Heart left ventricle (tissue), 16 donors: ENCODE measurements around the gene LYPD4. TPM values are rescaled to one million over a fixed set of nuclear protein-coding genes. Genes with fewer than 3 reads are reported as not detected.

Experiments
- ATAC-seq, 4 donors: fragments of 200-7000 bp; cut with Tn5 transposase; one replicate each; pipeline ENCODE4 v1.9.1; 2020 to 2022; ENCODE audit warnings: moderate library complexity in 4 of 4, mild to moderate bottlenecking in 3 of 4, moderate number of reproducible peaks in 1 of 4
- DNase-seq, 5 donors: peaks; one replicate each; pipeline ENCODE4 v3.0.0-alpha.2; 2020
- H3K27ac ChIP-seq, 12 donors: fragments of 200-600 bp; sonication (generic) in 4 of 12; one replicate each; pipeline versions ENCODE4 v1.5.0 to v1.8.0; 2016 to 2022; ENCODE audit warnings: mild to moderate bottlenecking in 2 of 12
- H3K27me3 ChIP-seq, 9 donors: fragments of 200-600 bp; sonication (generic) in 2 of 9; one replicate each; pipeline versions ENCODE4 v1.5.1 to v1.8.0; 2016 to 2022; ENCODE audit warnings: mild to moderate bottlenecking in 3 of 9
- H3K36me3 ChIP-seq, 9 donors: fragments of 200-600 bp; sonication (generic) in 2 of 9; one replicate each; pipeline versions ENCODE4 v1.5.0 to v1.8.0; 2018 to 2022; ENCODE audit warnings: mild to moderate bottlenecking in 2 of 9
- H3K4me1 ChIP-seq, 12 donors: fragments of 200-600 bp; sonication (generic) in 4 of 12; one replicate each; pipeline versions ENCODE4 v1.5.0 to v1.8.0; 2016 to 2022; ENCODE audit warnings: mild to moderate bottlenecking in 3 of 12
- H3K4me3 ChIP-seq, 12 donors: fragments of 200-600 bp; sonication (generic) in 4 of 12; one replicate each; pipeline versions ENCODE4 v1.5.0 to v1.8.0; 2017 to 2022; ENCODE audit warnings: mild to moderate bottlenecking in 9 of 12, moderate library complexity in 4 of 12
- H3K9me3 ChIP-seq, 12 donors: fragments of 200-600 bp; sonication (generic) in 4 of 12; one replicate each; pipeline versions ENCODE4 v1.5.0 to v1.8.0; 2016 to 2022; ENCODE audit warnings: mild to moderate bottlenecking in 1 of 12
- CTCF ChIP-seq, 12 donors: fragments of 200-600 bp; sonication (generic) in 4 of 12; IDR thresholded peaks; one replicate each; pipeline versions ENCODE4 v1.5.0 to v1.8.0; 2018 to 2022; ENCODE audit warnings: antibody characterized with exemption in 12 of 12, mild to moderate bottlenecking in 5 of 12
- POLR2A ChIP-seq, 2 donors: fragments of 450-650 bp; IDR thresholded peaks; one replicate each; pipeline ENCODE4 v1.6.1; 2017; ENCODE audit warnings: antibody characterized with exemption in 2 of 2, mild to moderate bottlenecking in 2 of 2, moderate library complexity in 2 of 2
- WGBS, 4 donors: extraction: QIAGEN DNeasy Blood & Tissue Kit in 2 of 4; methylation state at CpG; one replicate each; pipeline versions ENCODE4 v1.1.5 to v1.1.7; 2013 to 2018; 5-methylcytosine and 5-hydroxymethylcytosine counted together
- intact Hi-C, 10 donors: fragments of 100-400 bp; cut with DNase I; formaldehyde crosslinking; loops; one replicate each; pipeline versions ENCODE4 v1.11.1 to v1.14.2; 2022
- polyA plus RNA-seq, 2 donors: library from polyadenylated mRNA; stranded (reverse); fragments of 200-250 nt; gene quantifications; one replicate each; pipeline ENCODE4 v1.2.3, GENCODE V29; 2013
- total RNA-seq, 9 donors: library from RNA; depleted of rRNA in 2 of 9; stranded (reverse); fragments of >200 nt in 2 of 9; fragmentation: NEBNext Ultra II Directional in 3 of 9; extraction: Animal tissue kit (Norgen Biotek cat#: 25700) in 3 of 9; gene quantifications; one replicate each; pipeline versions ENCODE4 v1.1.0 to v1.2.4, GENCODE V29; 2016 to 2023
- donor health status: ischemic (EF 13 %, LVEDD 7.1; RV severe dilation, severe dysfunction).
- donor health status: healthy with polysubstance abuse.
- donor health status: DM: no; HTN: yes; CAD: no.
- donor health status: DM: no; HTN: no; CAD: no.
- donor health status: ischemic (EF 25% LVEDD 6.9; RV normal size, moderate dysfunction).
- donor health status: ischemic (EF 25% LVEDD 5.7; RV mildly dilated, moderate dysfunction).
- donor health status: healthy.
- donor health status: DM: yes; HTN: yes; CAD: no.
- donor health status: ischemic (EF 35%, LVEDD 5.7; RV mildly dilated, moderate dysfunction).
- donor health status: nonischemic (EF 11% LVEDD 7.7; RV severe dilation, severe dysfunction).
- donor health status: DM: yes; HTN: yes; CAD: no.
- donor health status: PGD.
- donor health status: ischemic (EF 29% LVEDD 5.4; RV normal size, mild dysfunction).
- donor health status: nonischemic (EF 23%, LVEDD 6.1; RV moderate dilation, normal function).

Gene LYPD4
- total and polyA plus RNA-seq, 11 donors: not detected

GRCh38 chr19:41889896-41890295 is 45.4 kb upstream of the LYPD4 start:
- Histone ChIP-seq H3K9me3 (no peaks in the 10 kb centered on the region), H3K27me3 (no peaks in the 10 kb centered on the region), H3K4me3 (no peak overlapping the region), H3K4me1 (peaks cover 0 to 36% (median 24%) of the 10 kb centered on the region in 12 donors), H3K27ac (no peak overlapping the region), H3K36me3 (peaks cover 0 to 60% (median 33%) of the 10 kb centered on the region in 9 donors)
- ATAC-seq (no peak), DNase-seq (no peak)
- intact Hi-C loops: loop anchor here in 3 of 10 donors (5.0 kb wide), 3 partner anchors 37 to 52 kb away; partner anchors contain the start of gene ERFL (in 1 of the 3)
- TF ChIP-seq POLR2A (IDR thresholded peaks at IDR 0.05): no peak
- TF ChIP-seq CTCF (IDR thresholded peaks at IDR 0.05): no peak
- WGBS, 4 donors: 85 to 97% (median 95%) methylated on average over 8 of the region's 8 CpGs

- Histone ChIP-seq H3K9me3 (no peaks in the 10 kb centered on the region), H3K27me3 (no peaks in the 10 kb centered on the region), H3K4me1 (peaks cover 0 to 40% (median 28%) of the 10 kb centered on the region in 12 donors), H3K36me3 (peaks cover 0 to 55% (median 27%) of the 10 kb centered on the region in 9 donors), H3K4me3 (no peak overlapping the region), H3K27ac (peak overlapping the region in 1 of 12 donors; percentile 84)
- TF ChIP-seq POLR2A (IDR thresholded peaks at IDR 0.05) (no peak), CTCF (IDR thresholded peaks at IDR 0.05) (no peak)
- no peak for ATAC-seq
- 86 to 93% (median 89%) methylated on average over 12 of the region's 12 CpGs for WGBS, 4 donors
- intact Hi-C loops: loop anchor here in 3 of 10 donors (5.0 kb wide), 2 partner anchors 38 to 43 kb away; partner anchors contain the start of gene ERFL (in 1 of the 3)
- no peak for DNase-seq
Measured at GRCh38 chr19:41888926-41889325, 44.4 kb upstream of the LYPD4 start.

DNA sequence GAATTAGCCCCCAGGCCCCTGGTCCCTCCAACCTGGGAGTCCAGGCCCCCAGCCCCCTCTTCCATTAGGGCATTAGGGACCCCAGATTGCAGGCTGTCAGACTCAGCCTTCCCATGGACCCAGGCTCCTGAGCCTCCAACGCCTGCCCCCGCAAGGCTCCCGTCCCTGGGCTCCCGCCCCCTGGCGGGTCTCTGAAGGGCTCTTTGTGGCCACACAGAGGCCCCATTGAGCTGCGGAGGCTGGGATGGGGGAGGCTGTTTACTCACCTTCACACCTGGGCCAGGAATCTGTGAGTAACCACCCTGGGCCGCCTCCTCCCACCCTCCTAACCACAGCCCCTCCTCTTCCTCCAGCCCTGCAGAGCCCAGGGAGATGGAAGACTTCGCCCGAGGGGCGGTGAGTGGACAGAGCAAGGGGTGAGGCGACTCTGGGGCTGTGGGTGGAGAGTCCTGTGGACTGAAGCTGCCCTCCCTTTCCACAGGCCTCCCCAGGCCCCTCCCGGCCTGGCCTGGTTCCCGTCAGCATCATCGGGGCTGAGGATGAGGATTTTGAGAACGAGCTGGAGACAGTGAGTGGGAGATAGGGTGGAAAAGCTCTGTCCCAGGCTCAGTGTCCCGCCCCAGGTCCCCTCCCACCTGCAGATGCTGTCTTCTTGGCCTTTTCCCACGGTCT is 43.4 kb upstream of the LYPD4 start:
- Histone ChIP-seq H3K36me3 (peaks cover 0 to 52% (median 25%) of the 10 kb centered on the region in 9 donors), H3K4me1 (peaks cover 0 to 42% (median 29%) of the 10 kb centered on the region in 12 donors), H3K9me3 (no peaks in the 10 kb centered on the region), H3K27ac (peak overlapping the region in 1 of 12 donors; percentile 84), H3K4me3 (peak overlapping the region in 1 of 12 donors; percentile 98), H3K27me3 (no peaks in the 10 kb centered on the region)
- intact Hi-C loops: loop anchor here in 3 of 10 donors (5.0 kb wide), 2 partner anchors 39 to 44 kb away; partner anchors contain the start of gene ERFL (in 1 of the 3)
- TF ChIP-seq POLR2A (IDR thresholded peaks at IDR 0.05) (no peak), CTCF (IDR thresholded peaks at IDR 0.05) (no peak)
- peak in 1 of 5 donors; percentile 31 for DNase-seq
- no peak for ATAC-seq
- 58 to 68% (median 64%) methylated on average over 15 to 17 of the region's 17 CpGs for WGBS, 4 donors
